Hematopoietic multipotent progenitor cell treated with erythropoietin and hydrocortisone succinate and interleukin-3 and kit ligand, for 4 days (in vitro differentiated cells): Measurements from ENCODE around the gene DDX21.
"Not testable (repeated sequence)": the region's sequence is repeated elsewhere in the genome, so short reads cannot be mapped to it uniquely, and the experiment has no call there.

ENCODE experiments used
- DNase-seq: peaks from one replicate; pipeline ENCODE4 v3.0.0-alpha.2; 2015

The DDX21 gene

DNA sequence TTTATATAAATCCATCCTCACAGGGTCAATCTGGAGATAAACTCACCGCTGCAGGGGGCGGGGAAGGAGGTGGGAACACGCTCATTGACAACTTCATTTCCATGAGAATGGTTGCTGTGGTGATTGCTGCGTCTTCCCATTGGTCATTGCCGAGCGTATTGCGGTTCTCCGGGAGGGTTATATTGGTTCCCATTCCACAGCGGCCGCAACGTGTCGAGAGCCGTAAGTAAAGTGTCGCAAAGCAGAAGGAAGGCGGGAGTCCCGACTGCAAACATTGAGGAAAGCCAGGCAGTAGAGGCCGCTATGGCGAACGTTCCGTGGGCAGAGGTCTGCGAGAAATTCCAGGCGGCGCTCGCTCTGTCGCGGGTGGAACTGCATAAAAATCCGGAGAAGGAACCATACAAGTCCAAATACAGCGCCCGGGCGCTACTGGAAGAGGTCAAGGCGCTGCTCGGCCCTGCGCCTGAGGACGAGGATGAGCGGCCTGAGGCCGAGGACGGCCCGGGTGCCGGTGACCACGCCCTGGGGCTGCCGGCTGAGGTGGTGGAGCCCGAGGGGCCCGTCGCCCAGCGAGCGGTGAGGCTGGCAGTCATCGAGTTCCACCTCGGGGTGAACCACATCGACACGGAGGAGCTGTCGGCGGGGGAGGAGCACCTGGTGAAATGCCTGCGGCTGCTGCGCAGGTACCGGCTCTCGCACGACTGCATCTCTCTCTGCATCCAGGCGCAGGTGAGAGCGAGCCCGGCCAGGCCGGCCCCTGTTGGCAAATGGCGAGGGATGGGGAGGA, 32.8 kb downstream of the DDX21 start, which contains the start of gene KIFBP:
TSS of gene KIFBP (plus strand) at position 274 of the 787 bp plus-strand sequence. CDS start at position 304, 30 bp downstream.
- DNase-seq: peak; percentile 99

DNA sequence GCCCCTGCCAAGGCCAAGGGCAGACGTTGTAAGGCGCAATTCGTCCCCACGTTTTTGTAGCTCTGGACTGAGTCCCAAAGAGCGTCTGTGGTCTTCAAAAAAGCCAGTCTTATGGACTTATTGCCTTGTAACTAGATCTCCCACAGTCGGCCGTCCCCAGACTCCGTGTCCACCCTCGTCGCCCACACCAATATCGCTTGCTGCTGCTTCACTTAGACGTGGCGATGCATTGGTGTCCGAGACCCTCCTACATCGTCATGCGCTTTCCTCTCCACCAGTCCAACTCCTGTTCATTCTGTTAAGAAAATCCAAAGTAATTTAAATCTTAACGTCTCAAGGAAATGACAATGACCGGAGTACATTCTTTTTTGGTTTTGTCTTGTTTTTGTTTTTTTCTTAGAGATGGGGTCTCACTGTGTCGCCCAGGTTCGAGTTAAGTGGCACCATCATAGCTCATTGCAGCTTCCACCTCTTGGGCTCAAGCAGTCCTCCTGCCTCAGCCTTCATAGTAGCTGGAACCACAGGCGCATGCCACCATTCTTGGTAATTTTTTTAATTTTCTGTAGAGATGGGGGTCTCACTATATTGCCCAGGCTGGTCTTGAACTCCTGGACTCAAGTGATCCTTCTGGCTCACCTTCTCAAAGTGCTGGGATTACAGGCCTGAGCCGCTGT, 33.5 kb downstream of the DDX21 start:
- DNase-seq: no peak

DNA sequence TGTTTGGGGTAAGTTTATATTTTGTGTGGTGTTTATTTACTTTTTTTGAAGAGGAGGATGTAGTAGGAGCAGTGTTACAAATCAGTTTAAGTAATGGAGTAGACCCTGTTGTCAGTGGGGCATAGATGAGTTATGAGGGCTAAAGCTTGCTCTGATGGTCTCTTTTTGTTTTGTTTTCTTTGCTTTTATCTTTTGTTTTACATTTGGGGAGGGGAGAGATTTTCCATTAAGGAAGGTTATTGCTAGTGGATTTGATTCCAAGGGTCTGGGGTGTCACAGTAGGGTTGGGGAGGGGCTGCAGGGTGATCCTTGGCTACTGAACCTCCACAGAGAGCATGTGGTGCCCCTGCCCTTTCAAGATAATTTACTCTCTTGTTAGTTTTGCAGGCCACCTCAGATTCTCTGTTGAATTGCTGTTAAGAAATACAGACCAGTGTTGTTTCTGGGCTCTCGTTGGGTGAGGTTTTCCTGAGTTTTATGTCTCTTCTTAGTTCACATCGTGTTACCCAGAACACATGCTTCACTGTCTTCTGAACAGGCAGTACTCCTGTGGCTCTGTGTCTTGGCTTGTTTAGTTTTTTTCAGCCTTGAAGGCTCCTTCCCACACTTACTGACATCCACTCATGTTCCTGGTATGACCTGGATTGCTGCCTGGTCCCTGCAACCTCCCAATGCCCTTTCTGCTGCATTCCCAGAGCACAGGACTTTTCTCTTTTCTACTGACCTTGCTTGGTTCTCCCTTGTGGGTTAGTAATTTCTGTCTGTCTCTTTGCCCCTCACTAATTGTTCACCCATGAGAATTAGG, 36.9 kb downstream of the DDX21 start:
- no peak for DNase-seq

DNA sequence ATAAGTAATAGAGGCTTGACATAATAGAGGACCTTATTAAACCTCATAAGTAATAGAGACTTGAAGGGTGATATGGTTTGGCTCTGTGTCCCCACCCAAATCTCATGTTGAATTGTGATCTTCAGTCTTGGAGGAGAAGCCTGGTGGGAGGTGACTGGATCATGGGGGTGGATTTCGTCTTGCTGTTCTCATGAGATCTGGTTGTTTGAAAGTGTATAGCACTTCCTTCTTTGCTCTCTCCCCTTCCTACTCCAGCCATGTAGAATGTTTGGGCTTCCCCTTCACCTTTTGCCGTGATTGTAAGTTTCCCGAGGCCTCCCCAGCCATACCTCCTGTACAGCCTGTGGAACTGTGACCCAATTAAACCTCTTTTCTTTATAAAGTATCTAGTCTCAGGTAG, 41.2 kb downstream of the DDX21 start:
- no peak for DNase-seq

DNA sequence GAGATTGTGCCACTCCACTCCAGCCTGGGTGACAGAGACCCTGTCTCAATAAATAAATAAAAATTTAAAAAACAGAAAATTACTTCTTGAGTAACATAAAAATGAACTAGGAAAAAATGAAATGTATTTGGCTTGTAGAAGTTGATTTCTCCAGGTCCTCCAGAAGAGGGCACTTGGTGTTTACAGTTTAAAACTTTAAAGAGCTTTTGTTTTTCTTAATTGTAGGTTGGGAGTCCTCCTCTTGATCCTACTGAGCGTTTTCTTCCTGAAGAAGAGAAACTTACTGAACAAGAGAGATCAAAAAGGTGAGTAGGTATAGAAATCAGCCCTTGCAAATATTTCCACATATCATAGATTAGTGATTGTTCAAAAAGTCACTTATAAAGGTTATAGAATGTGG, 48.9 kb downstream of the DDX21 start:
- peak; percentile 89 for DNase-seq

DNA sequence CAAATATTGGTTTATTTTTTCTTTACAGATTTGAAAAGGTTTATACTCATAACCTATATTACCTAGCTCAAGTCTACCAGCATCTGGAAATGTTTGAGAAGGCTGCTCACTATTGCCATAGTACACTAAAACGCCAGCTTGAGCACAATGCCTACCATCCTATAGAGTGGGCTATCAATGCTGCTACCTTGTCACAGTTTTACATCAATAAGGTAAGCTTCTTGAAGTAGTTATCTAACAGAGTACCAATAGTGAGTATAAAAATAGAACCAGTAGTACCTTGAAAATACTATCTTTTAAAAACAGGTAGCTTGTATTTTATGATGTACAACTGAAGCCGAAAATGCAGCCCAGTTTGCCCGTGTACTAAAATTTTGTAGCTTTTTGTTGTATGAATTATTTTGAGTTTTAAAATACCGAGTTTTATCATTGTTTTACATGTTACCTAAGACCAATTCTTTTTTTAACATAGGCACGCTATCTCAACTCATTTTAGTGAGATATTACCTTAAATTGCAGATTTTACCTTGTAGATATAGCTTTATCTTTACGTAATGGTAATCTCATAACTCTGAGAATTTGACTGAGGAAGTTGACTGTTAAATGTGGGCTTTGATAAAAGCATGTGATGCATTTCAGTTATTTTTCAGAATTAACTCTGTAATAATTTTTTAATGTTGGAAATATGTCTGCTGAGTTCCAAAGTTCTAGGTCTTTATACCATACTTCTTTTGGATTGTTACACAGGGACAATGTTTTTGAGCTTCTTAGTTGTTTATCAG, 49.9 kb downstream of the DDX21 start:
- DNase-seq: peak; percentile 56

DNA sequence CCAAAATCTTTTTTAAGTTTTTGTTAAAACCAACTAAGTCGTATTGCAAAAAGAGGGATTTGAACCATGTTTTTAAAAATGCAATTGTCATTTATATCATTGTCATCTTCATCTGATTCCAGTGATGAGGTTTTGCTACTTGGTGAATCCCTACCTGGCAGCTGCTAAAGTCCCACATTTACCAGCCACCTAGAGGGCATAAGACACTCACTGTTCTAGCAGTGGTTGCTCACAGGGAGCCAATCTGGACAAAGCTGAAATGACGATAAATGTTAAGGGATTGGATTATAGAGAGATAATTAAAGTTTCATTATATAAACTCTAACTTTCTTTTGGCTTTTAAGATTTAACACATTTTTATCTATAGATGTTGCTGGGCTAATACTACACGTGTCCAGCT, 51.3 kb downstream of the DDX21 start:
- peak; percentile 53 for DNase-seq

DNA sequence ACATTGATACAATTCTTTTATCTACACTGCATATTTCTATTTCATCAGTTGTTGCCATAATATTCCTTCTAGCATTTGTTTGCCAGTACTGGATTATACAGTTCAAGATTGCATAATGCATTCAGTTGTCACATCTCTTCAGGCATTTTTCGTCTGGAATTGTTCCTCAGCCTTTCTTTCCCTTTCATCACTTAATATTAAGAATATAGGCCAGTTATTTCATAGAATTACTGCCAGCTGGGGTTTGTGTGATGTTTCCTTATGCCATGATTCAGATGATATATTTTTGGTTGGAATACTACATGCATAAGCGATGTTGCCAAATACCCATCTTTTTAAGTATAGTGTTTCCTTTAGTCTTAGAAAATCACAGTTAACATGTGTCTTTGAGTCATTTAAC, 53.4 kb downstream of the DDX21 start:
- DNase-seq: no peak

DNA sequence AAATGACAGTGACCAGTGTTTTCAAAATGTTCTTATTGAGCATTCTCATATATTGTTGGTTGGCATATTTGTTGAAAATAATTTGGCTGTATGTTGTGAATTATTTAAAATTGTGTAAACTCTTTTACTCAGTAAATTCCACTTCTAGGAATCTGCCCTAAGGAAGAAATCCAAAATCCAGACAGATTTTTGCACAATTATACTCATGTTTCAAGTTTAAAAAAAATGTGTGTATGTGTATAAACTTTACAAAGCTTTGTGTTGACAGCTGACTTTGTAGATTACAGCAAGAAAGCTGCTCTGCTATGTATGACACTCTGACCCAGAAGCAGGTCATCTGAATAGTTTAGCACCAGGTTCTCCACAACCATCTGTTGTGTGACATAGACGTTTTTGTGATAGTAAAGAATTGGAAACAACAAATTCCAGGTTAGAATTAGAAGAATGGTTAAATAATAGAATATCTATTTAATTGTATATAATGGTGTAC, 54.2 kb downstream of the DDX21 start:
- no peak for DNase-seq

DNA sequence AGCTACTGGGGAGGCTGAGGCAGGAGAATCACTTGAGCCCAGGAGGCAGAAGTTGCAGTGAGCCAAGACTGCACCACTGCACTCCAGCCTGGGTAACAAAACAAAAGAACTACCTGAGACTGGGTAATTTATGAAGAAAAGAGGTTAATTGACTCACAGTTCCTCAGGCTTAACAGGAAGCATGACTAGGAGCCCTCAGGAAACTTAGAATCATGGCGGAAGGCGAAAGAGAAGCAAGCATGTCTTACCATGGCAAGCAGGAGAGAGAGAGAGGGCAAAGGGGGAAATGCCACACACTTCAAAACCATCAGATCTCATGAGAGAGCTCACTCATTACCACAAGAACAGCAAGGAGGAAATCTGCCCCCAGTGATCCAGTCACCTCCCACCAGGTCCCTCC, 56.8 kb downstream of the DDX21 start:
- DNase-seq: not testable (repeated sequence)

DNA sequence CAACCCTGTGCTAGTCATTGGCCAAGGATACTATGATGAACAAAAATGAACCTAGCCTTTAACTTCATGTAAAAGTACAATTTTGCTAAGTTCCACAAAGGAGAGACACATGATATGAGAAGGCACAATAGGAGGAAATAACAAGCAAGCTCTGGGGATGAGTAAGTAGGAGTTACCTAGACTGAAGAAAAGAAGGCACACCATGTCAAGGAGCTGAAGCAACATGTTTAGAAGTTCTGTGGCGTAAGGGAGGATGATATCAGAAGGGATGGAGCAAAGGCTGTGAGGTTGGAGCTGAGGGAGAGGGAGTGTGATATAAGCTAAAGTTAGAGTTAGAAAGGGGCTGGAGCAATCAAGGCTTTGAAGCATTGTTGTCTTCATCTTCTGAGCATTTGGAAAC, 58.2 kb downstream of the DDX21 start:
- DNase-seq: no peak

DNA sequence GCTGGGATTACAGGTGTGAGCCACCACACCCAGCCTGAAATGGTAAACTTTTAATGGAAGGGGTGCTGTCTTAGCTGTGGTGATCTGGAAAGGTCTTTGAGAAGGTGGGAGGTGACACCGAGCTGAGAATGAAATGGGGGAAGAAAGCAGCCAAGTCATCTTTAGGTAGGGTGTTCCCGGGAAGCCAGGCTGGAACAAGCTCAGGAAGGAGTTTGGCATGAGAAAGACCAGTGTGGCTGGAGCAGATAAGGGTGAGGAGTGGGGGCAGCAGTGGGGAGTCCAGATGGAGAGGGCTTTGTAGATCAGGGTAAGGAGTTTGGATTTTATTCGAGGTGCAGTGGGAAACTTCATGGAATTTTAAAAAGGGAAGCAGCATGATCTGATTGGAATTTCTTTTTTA, 62.6 kb downstream of the DDX21 start:
- DNase-seq: no peak

DNA sequence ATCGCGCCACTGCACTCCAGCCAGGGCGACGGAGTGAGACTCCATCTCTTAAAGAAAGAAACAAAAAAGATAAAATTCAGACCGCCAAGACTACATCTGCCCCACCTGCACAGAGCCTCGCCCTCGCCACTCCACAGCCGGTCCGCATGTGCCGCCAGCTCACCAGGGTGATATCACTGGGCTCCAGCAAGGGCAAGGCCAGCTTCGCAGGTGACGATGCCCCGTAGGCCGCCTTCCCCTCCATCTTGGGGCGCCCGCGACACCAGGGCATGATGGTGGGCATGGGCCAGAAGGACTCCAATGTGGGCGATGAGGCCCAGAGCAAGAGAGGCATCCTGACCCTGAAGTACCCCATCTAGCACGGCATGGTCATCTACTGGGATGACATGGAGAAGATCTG, 66.6 kb downstream of the DDX21 start:
- DNase-seq: no peak

DNA sequence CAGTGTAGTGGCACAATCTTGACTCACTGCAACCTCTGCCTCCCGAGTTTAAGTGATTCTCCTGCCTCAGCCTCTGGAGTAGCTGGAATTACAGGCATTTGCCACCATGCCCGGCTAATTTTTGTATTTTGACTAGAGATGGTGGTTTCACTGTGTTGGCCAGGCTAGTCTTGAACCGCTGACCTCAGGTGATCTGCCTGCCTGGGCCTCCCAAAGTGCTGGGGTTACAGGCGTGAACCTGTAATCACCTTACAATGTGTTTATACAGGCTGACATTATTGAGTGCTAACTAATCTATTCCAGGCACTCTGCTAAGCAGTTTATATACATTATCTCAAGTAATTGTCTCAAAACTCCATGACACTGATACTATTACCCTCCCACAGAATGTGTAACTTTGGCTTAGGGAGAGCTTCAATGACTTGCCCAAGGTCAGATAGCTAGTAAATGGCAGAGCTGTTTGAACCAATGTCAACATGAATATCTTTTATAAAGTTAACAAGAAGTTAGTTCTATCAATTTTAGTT, 69.5 kb downstream of the DDX21 start:
- DNase-seq: no peak

DNA sequence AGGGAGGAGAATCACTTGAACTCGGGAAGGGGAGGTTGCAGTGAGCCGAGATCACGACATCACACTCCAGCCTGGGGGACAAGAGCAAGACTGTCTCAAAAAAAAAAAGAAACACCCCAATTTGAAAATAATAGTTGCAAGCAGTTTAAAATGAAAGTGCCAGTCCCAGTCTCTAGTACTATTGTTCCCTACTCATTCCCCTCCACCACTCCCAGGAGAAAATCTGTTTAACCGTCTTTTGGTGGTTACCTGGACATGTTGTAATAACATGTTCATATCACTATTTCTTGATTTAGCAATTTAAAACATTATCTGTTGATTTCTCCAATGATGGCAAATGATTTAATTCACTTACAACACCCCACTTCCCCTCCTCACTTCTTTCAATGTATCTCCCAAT, 77.3 kb downstream of the DDX21 start:
- DNase-seq: peak; percentile 61
